GM18502 (cell line): ENCODE results near the gene SNX20.

Experiments used
- ATAC-seq: cut with Tn5 transposase; IDR thresholded peaks from one replicate; pipeline ENCODE4 v1.9.1; 2021; ENCODE audit warnings: mild to moderate bottlenecking; ENCODE audit not compliant: unreplicated experiment, poor library complexity

Gene SNX20, protein sequence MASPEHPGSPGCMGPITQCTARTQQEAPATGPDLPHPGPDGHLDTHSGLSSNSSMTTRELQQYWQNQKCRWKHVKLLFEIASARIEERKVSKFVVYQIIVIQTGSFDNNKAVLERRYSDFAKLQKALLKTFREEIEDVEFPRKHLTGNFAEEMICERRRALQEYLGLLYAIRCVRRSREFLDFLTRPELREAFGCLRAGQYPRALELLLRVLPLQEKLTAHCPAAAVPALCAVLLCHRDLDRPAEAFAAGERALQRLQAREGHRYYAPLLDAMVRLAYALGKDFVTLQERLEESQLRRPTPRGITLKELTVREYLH

DNA sequence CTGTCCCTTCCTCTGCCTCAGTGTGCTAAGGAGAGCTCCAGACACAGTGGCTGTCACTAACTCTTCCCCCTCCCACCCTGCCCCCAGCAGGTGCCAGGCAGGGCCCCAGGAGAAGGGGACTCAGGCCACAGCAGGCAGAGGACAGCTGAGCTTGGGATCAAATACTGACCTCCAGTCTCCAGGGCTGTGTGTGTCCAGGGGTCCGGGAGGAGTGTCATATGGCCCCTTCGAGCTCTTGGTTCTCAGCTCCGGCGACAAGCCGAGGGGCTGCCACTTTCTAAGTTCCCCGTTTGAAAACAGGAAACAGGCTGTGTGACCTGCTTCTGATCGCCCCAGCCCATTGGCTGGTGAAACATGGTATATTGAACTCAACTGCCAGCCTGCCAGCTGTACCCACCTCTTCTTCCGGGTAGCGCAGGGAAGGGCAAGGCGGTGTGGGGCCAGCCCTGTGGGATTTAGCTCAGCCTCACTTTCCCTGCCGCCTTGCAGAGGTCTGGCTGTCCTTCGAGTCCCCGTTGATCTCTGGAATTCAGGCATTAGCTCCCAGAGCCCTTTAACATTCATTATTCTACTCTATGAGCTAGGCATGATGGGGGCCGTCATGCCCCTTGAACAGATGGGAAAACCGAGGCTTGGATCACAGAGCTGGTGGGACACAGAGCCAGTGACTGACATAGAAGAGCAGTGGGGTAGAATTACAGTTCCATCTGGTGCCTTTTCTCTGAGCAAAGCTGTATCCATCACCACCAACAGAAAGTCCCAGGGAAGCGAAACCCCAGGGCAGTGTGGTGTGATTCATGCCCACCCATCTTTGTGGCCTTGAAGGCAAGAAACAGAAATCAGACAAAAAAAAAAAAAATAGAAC, at the start of gene SNX20:
TSS of gene SNX20 (minus strand) at position 292 of the 865 bp plus-strand sequence. CDS start 3,786 bp downstream, outside the sequence.
- ATAC-seq: peak; percentile 51

DNA sequence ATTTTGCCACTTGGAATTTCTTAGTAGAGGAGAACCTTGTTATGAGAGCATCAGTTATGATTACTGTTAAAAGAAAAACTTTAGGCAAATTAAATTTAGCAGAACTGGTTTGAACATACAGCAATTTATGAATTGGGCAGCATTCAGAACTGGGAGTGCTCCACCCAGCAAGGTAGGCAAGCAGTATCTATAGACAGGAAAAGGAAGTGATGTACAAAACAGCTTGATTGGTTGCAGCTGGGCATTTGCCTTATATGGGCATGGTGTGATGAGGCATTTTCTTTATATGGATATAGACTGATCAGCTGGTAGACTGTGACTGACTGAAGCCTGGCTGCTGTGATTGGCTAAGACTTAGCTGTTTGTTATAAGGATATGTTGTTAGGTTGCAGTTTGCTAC, 43.2 kb upstream of the SNX20 start:
- no peak for ATAC-seq

GRCh38 chr16:50722960-50723359, 41.8 kb upstream of the SNX20 start:
- ATAC-seq: no peak

GRCh38 chr16:50722405-50722737, 41.3 kb upstream of the SNX20 start:
- no peak for ATAC-seq

DNA sequence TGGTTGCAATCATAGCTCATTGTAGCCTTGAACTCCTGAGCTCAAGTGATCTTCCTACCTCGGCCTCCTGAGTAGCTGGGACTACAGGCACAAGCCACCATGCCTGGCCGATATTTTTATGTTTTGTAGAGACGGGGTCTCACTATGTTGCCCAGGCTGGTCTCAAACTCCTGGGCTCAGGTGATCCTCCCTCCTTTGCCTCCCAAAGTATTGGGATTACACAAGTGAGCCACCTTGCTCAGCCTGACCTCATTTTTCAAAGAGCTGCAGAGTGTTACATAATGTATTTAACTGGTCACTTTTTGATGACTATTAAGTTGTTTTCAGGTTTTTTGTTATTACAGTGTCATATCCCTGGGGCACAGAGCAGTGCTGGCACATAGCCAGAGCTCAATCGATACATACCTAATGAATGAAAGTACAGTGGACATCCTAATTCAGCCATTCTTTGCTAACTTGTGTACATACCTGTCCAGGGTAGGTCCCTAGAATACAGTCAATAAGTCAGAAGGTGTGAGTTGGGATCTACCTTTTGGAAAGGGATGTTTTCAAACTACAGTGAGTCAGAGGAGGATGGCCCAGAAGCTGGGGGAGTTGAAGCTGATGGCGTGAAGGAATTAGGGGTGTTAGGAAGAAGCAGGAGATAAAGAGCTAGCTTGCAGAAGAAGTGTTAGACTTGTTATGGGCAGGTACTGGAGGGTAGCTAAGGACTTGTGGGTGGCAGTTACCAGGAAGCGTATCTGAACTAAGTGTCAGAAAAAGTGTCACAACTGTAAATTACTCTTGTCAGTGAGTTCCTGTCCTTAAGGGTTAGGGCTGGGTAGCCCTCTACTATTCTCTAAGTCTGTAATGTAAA, 40.7 kb upstream of the SNX20 start:
- no peak for ATAC-seq

DNA sequence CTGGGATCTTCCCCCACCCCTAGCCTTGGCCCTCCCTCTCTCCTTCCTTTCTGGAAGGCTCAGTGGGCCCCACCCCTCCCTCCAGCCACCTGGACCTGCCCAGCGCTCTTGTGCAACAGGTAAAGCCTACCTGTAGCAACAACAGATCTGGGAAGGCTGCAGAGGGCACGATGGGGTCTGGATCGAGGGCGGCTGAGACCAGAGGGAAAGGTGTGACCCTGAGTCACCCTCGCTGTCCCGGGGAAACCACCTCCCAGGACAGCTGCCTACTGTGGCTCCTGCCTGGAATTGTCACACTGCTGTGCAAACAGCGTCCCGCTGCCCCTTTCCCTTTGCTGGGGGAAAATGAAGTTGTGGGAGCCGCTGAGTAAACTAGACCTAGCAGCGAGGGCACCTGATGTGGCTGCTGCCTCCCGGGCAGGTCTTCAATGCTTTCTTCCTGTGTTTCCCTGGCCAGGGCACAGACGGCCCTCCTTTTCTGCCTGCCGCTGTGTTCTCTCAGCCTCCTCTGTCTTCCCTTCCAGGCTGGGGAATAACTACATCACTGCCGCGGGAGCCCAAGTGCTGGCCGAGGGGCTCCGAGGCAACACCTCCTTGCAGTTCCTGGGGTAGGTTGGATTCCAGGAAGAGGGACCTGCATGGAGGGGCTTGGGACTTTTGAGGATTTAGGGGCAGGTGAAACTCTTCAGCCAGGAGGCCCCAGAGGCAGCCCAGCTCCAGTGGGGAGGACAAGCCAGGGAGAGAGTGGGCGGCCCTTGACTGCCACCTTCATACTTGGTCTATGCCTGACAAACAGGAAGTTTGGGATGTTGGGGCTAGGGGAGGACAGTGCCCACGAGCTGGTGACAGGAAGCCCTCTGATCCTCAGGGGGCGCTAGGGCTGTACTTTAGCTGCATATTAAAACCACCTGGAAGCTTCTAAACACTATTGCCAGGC, 38.6 kb upstream of the SNX20 start:
- ATAC-seq: no peak

GRCh38 chr16:50718761-50719400, 37.8 kb upstream of the SNX20 start:
- ATAC-seq: no peak

GRCh38 chr16:50718061-50718760, 37.1 kb upstream of the SNX20 start:
- ATAC-seq: no peak

GRCh38 chr16:50717494-50717893, 36.4 kb upstream of the SNX20 start:
- no peak for ATAC-seq

DNA sequence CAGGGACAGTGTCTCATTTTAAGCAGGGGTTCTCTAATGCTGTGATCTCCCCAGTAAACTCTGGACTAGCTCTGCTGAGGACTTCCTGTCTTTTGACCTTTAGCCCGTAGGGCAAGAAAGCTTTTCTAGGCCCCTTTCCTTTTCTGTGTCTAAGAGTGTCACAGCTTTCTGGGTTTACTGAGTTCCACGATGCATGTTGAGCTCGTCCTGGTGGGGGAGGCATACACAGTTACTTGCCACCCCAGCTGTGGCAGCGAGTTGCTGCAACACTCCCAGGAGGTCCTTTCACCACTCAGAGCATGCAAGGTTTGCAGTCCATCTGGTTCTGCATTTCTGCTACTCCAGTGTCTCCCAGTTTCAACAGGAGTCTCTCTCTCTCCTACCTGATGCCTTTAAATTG, 36.0 kb upstream of the SNX20 start:
- no peak for ATAC-seq

GRCh38 chr16:50712956-50713355, 31.8 kb upstream of the SNX20 start:
- ATAC-seq: no peak

GRCh38 chr16:50712560-50712898, 31.4 kb upstream of the SNX20 start:
- ATAC-seq: no peak

DNA sequence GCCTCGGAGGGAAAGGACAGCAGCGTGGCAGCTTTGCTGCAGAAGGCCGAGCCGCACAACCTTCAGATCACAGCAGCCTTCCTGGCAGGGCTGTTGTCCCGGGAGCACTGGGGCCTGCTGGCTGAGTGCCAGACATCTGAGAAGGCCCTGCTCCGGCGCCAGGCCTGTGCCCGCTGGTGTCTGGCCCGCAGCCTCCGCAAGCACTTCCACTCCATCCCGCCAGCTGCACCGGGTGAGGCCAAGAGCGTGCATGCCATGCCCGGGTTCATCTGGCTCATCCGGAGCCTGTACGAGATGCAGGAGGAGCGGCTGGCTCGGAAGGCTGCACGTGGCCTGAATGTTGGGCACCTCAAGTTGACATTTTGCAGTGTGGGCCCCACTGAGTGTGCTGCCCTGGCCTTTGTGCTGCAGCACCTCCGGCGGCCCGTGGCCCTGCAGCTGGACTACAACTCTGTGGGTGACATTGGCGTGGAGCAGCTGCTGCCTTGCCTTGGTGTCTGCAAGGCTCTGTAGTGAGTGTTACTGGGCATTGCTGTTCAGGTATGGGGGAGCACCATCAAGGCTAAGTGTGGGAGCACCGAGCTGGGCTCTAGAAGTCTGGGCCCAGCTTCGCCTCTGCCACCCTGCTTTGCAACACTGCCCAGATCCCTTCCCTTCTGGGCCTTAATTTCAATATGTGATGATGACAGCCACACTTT, 30.9 kb upstream of the SNX20 start:
- no peak for ATAC-seq

DNA sequence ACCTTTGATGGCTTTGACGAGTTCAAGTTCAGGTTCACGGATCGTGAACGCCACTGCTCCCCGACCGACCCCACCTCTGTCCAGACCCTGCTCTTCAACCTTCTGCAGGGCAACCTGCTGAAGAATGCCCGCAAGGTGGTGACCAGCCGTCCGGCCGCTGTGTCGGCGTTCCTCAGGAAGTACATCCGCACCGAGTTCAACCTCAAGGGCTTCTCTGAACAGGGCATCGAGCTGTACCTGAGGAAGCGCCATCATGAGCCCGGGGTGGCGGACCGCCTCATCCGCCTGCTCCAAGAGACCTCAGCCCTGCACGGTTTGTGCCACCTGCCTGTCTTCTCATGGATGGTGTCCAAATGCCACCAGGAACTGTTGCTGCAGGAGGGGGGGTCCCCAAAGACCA, 29.9 kb upstream of the SNX20 start:
- no peak for ATAC-seq

DNA sequence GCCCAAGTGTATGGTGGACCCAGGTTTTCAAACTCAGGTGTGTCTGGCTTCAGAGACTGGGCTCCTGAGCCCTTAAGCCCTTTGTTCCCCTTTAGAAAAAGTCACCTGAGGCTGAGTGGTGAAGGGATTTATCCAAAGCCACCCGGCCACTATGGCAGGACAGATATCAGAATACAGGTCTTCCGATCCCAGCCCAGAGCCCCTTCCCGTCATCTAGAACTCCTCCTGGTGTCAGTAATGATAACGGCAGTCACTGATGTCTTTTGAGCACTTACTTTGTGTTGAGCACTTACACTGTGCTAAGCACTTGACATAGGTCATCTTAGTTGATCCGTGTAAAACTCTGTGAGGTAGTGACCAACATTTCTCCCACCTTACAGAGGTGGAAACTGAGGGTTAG, 28.9 kb upstream of the SNX20 start:
- ATAC-seq: no peak

DNA sequence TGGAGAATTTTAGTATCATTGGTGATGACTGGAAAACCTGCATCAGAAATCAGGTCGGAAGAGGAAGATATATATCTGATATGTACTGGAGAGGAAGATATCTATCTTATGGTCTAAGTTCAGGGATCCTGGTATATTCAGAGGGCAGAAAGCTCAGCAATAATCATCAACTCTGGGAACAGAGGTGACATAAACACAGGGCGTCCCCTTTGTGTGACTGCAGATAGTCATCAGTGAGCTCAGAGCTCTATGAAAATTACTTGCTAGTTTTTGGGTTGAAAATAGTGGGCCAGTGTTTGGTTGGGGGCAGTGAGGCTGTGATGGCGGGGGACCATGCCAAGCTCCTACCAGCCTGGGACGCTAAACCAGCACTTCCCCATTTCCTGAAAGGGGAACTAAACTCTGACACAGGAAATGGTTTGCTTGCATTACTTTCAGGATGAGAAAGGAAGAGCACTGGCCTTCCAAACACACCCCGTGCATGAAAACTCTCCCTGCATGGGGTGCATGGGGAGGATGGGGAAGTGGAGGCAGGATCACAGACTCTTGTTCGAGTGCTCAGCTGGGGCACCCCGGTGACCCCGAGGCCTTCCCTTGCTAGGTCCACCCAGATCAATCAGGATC, 28.1 kb upstream of the SNX20 start:
- peak; percentile 67 for ATAC-seq

DNA sequence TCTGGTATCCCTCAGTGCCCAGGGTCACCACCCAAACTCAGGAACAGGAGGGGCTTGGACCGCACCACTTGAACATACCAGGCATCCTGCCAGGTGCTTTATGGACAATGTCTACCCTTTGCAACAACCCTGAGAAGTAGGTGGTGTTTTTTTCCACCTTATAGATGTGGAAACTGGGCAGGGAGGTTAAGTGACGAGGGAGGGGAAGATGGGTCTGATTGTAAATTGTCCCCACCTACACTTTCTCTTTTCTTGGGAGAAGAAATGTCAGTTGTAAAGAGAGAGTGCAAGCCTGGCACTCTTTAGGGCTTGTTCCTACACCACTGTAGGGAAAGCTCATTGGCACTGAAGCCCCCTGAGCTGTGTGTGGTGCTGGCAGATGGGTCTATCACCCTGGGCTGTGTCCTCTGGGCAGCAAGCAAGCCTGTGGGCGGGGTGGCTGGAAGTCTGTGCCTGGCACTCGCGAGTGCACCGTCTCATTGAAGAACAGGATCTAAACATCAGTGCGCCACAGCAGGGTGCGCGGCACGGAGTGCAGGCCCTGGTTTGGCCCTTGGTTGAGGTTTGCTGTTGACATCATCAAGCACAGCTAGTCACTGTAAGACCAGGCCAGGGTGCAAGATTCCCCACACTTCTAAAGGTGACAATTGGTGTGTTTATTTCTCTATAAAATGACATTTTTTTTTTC, 27.4 kb upstream of the SNX20 start:
- no peak for ATAC-seq
